Stimulated activated naive CD4-positive, alpha-beta T cell (primary cell): ENCODE data around the gene DDX28.
"Not testable (repeated sequence)": the region's sequence is repeated elsewhere in the genome, so short reads cannot be mapped to it uniquely, and the experiment has no call there.

Experiments used
- DNase-seq, 6 experiments: peaks; one replicate each; lab custom pipeline; 2025; lab: John Stamatoyannopoulos, UW

DDX28 gene

DNA sequence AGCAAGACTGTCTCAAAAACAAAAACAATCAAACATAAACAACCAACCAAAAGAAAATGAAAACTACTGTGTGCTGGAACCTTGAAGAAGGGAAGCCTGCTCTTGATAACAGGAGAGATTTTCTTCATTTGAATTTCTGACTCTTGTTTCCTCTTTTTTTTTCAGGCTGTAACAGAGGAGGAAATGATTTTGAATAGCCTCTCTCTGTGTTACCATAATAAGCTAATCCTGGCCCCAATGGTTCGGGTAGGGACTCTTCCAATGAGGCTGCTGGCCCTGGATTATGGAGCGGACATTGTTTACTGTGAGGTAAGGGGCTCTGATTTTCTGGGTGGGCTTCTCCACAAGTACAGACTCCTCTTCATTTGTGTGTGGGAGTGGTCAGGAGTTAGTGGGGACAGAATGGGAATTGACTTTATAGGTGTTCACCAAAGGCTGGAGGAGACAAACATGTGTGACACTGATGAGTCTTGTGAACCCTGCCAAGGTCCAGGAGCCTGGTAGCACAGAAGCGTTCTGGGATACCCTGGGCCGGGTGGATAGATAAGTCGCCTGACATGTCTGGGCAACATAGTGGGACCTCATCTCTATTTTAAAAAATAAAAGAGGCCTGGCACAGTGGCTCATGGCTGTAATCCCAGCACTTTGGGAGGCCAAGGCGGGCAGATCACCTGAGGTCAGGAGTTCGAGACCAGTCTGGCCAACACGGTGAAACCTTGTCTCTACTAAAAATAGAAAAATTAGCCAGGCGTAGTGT lies 15.0 kb upstream of the DDX28 start:
- DNase-seq, result no peak

DNA sequence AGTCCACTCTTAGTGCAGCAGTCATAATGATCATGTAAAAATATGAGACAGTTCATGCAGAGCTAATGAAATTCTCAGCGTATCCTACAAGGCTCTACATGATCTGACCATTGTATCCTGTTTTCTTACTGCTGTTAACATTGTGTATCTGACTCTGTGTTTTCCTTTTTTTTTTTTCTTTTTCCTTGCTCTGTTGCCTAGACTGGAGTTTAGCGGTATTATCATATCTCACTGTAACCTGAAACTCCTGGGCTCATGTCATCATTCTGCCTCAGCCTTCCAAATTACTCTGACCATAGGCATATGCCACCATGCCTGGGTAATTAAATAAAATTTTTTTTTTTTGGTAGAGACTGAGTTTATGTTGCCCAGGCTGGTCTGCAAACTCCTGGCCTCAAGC lies 12.2 kb upstream of the DDX28 start:
- no peak for DNase-seq

- DNase-seq, result no peak
Observed at GRCh38 chr16:68033101-68033500, 10.1 kb upstream of the DDX28 start.

DNA sequence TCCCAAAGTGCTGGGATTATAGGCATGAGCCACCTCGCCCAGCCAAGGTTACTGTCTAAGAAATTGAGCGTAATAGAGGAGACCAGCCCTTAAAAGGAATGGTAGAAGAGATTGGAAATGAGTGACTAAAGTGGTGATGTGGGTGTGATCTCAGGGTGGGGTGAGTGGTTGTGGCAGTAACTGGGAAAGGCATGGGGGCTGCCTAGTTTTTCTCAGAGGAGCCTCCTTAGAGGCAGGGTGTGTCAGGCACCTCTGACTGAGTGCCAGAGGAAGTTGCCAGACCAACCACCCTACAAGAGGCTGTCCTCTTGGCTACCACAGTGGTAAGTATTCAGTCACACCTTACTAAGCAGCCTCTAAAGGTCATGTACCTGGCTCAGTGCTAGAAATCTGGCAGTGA lies 8.9 kb upstream of the DDX28 start:
- no peak for DNase-seq

DNA sequence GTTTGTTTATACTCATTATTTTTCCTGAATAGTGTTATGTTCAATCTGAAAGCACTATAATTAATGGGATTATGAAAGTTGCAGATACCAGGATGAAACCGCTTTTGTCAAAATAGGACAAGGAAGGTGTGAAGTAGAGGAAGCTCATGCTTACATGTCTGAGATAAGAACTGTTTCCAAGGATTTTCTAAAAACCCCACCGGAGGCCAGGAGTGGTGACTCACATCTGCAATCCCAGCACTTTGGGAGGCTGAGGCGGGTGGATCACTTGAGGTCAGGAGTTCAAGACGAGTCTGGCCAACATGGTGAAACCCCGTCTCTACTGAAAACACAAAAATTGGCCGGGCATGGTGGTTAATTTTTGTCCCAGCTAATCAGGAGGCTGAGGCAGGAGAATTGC lies 7.1 kb upstream of the DDX28 start:
- not testable (repeated sequence) for DNase-seq

DNA sequence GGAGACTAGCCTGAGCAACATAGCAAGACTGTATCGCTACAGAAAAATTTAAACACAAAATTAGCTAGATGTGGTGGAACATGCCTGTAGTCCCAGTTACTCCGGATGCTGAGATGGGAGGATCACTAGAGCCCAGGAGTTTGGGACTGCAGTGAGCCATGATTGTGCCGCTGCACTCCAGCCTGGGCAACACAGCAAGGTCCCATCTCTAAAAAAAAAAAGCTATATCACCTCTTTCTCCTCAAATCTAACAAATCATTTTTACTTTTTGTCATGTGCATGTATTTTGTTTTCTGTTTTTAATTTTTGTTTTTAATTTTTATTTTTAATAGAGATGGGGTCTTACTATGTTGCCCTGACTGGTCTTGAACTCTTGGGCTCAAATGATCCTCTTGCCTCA lies 6.0 kb upstream of the DDX28 start:
- DNase-seq, result no peak

- DNase-seq, result no peak
Observed at GRCh38 chr16:68022278-68022727, 729 bp downstream of the DDX28 start.

- no peak for DNase-seq
Observed at GRCh38 chr16:68021490-68021889, 1.5 kb downstream of the DDX28 start.

DNA sequence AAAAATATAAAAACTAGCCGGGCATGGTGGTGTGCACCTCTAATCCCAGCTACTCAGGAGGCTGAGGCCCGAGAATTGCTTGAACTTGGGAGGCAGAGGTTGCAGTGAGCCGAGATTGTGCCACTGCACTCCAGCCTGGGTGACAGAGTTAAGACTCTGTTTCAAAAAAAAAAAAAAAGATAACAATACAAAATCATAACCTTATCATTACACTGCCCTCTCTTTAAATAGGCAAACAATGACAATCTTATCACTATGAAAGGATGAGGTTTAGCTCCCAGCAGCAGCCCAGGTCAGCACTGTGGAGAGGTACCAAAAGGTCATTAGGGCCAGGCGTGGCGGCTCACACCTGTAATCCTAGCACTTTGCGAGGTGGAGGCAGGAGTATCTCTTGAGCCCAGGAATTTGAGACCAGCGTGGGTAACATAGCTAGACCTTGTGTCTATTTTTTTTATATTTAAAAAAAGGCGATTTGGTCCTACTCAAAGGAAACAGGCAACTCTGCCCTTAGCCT lies 3.8 kb downstream of the DDX28 start:
- DNase-seq, result no peak

DNA sequence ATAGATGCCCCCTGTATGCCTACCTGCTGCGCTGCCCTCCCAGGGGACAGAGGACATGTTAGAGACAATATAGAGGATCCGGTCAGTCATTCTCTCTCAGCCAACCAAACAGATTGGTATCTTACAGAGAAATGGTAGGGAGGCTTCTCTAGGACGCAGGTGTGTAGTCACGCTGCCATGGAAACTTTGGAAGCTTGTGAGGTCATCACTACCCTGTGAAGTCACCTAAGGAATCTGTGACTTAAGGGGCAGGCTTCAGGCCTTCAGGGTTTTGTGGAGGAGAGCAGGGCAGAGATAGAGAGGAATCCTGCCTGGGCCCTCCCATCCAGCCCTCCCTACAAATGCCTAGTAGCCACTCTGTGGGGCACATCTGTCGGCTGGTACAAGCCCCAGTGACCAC lies 7.4 kb downstream of the DDX28 start, which contains the start of gene DPEP2NB:
Gene DPEP2NB, minus strand, starts transcription at position 231 of the 400 bp plus-strand sequence. Its CDS starts 141 bp downstream, at position 90.
- DNase-seq, result no peak

DNA sequence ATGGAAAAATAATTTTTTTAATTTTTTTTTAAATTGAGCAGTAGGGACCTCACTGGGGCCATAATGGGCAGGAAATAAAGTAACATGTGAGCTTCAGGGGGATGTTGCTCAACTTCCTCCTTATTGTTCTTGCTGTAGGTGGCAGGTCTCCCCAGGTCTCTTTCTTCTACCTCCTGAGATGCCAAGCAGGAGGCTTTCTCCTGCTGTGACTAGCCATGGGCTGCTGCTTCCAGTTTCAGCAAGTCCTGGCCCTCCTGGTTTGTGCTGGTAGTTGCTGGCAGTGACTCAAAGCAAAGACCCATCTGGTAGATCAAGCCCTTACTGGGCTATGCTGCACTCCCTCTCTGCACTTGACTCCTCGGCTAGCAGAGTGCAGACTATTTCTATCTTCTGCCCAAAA lies 9.6 kb downstream of the DDX28 start:
- DNase-seq, result peak in 1 of 6 experiments; percentile 10

DNA sequence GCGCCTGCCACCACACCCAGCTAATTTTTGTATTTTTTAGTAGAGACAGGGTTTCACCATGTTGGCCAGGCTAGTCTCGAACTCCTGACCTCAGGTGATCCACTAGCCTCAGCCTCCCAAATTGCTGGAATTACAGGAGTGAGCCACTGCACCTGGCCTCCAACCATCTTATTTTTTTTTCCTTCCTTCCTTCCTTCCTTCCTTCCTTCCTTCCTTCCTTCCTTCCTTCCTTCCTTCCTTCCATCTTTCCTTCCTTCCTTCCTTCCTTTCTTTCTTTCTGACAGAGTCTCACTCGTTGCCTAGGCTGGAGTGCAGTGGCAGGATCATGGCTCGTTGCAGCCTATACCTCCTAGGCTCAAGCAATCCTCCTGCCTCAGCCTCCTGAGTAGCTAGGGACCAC lies 13.2 kb downstream of the DDX28 start:
- not testable (repeated sequence) for DNase-seq

DNA sequence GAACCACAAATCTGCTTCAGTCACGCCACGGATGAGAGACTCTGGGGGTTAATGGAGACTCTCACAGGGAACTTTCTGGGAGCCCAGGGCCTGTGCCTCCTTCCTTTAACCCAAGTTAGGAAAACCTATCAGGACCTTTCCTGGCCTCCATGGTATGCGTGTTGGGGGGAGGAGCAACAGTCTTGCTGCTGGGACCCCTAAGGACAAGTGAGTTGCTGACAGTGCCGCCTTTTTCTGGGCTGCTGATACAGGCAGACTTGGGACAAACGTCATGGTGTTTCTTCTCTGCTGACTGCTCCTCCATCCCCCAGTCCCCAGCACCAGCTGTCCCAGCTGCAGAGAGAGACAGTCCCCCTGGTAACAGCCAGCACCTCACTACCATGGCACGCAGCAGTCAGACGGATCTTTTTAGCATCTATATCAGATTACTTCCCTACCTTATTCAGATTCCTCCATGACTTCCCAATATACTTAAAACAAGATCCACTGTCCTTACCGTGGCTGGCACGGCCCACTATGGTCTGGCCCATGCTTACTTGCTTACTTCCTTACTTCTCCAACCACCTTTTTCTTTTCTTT lies 13.8 kb downstream of the DDX28 start:
- DNase-seq, result no peak

GRCh38 chr16:68005786-68006286 lies 17.2 kb downstream of the DDX28 start:
- DNase-seq, result peak in 4 of 6 experiments; percentile 19 to 83 (median 74)

- DNase-seq, result no peak
Observed at GRCh38 chr16:68005211-68005610, 17.8 kb downstream of the DDX28 start.

GRCh38 chr16:68003031-68003430 lies 20.0 kb downstream of the DDX28 start:
- no peak for DNase-seq

DNA sequence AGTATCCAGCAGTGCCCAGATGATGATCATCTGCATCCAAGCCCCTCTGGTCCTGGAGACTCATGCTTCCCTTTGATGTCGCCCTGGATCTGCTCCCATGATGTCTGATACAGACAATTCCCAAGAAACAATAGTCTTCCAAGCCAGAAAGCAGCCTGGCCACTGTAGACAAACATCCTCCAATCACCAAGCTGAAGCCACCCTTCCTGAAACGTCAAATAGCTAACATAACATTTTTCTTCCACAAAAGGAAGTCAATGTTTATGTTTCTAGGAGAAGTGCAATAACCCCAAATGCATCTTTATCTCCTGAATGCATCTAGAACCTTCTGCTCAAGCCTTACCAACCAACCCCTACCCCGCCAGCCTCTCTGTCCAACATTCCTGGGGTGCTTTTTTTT lies 22.6 kb downstream of the DDX28 start:
- peak in 3 of 6 experiments; percentile 43 to 48 (median 47) for DNase-seq

- DNase-seq, result peak in 1 of 6 experiments; percentile 42
Observed at GRCh38 chr16:67999985-68000384, 23.0 kb downstream of the DDX28 start.

DNA sequence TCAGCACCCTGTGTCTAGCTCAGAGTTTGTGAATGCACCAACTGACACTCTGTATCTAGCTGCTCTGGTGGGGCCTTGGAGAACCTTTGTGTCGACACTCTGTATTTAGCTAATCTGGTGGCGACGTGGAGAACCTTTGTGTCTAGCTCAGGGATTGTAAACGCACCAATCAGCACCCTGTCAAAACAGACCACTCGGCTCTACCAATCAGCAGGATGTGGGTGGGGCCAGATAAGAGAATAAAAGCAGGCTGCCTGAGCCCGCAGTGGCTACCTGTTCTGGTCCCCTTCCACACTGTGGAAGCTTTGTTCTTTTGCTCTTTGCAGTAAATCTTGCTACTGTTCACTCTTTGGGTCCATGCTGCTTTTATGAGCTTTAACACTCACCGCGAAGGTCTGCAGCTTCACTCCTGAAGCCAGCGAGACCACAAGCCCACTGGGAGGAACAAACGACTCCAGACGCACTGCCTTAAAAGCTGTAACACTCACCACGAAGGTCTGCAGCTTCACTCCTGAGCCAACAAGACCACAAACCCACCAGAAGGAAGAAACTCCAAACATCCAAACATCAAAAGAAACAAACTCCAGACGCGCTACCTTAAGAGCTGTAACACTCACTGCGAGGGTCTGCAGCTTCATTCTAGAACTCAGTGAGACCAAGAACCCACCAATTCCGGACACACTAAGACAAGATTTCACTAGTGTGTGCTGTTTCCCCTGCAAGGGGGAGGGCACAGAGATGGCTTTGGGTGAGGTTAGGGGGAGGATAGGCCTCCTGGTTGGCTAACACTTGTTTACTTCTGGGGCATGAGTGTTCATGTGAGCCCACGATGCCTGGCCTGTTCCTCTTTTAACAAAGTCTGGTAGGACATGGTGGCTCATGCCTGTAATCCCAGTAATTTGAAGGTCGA lies 24.0 kb downstream of the DDX28 start, which contains the start of gene DPEP2:
Gene DPEP2, minus strand, starts transcription at position 706 of the 910 bp plus-strand sequence. CDS start 6,272 bp downstream, outside the sequence.
- peak; percentile 27 to 80 (median 56) for DNase-seq

GRCh38 chr16:67998231-67998778 lies 24.7 kb downstream of the DDX28 start:
- DNase-seq, result not testable (repeated sequence)

DNA sequence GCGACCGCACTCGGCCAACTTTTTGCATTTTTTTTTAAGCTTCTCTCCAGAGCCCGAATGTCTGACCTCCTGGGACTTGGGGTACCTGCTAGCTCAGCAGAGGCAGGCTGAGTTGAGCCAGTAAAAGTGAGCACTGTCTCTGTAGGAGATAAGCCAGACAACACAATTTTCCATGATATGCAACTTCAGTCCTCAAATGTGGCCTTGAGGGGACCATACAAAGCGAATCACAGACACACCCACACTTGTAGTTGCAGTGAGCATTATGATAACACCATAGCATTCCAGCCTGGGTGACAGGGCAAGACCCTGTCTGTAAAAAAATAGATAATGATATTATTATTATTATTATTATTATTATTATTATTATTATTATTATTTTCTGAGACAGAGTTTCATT lies 26.4 kb downstream of the DDX28 start:
- DNase-seq, result no peak

DNA sequence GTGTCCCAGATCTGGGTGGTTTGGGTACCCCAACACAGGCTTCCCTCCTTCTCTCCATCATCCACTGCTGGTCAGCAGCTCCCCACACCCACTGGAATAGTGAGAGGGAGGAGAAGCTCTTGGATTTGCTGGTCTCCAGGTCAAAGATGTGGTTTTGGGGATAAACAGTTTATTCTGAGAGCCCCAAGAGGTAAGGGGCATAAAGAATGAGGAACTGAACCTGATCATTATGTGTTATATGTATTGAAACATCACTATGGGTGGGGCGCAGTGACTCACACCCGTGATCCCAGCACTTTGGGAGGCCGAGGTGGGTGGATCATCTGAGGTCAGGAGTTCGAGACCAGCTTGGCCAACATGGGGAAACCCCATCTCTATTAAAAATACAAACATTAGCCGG lies 27.6 kb downstream of the DDX28 start:
- no peak for DNase-seq
